NCI-H774 (cell line): ENCODE data around the gene ADIPOR2.
"Not testable (repeated sequence)": the region's sequence is repeated elsewhere in the genome, so short reads cannot be mapped to it uniquely, and the experiment has no call there.

Experiments used
- DNase-seq: peaks from one replicate; lab custom pipeline; 2025; lab: John Stamatoyannopoulos, UW

ADIPOR2 gene

GRCh38 chr12:1705774-1706631, 15.1 kb downstream of the ADIPOR2 start:
- no peak for DNase-seq

- DNase-seq: no peak
Measured at GRCh38 chr12:1706632-1706980, 15.7 kb downstream of the ADIPOR2 start.

- no peak for DNase-seq
Measured at GRCh38 chr12:1707051-1707450, 16.2 kb downstream of the ADIPOR2 start.

GRCh38 chr12:1709968-1710367, 19.1 kb downstream of the ADIPOR2 start:
- not testable (repeated sequence) for DNase-seq

- DNase-seq: not testable (repeated sequence)
Measured at GRCh38 chr12:1710870-1711269, 20.0 kb downstream of the ADIPOR2 start.

GRCh38 chr12:1711536-1712211, 20.8 kb downstream of the ADIPOR2 start:
- DNase-seq: not testable (repeated sequence)

- DNase-seq: not testable (repeated sequence)
Measured at GRCh38 chr12:1712305-1712704, 21.4 kb downstream of the ADIPOR2 start.

GRCh38 chr12:1712852-1713251, 22.0 kb downstream of the ADIPOR2 start:
- not testable (repeated sequence) for DNase-seq

- not testable (repeated sequence) for DNase-seq
Measured at GRCh38 chr12:1713783-1714348, 23.0 kb downstream of the ADIPOR2 start.

GRCh38 chr12:1715459-1715858, 24.6 kb downstream of the ADIPOR2 start:
- DNase-seq: not testable (repeated sequence)

- no peak for DNase-seq
Measured at GRCh38 chr12:1716215-1716862, 25.5 kb downstream of the ADIPOR2 start.

- no peak for DNase-seq
Measured at GRCh38 chr12:1716911-1717310, 26.0 kb downstream of the ADIPOR2 start.

- no peak for DNase-seq
Measured at GRCh38 chr12:1719139-1719538, 28.3 kb downstream of the ADIPOR2 start.

- no peak for DNase-seq
Measured at GRCh38 chr12:1720494-1720893, 29.6 kb downstream of the ADIPOR2 start.

- DNase-seq: no peak
Measured at GRCh38 chr12:1723721-1724120, 32.9 kb downstream of the ADIPOR2 start.

GRCh38 chr12:1724250-1724649, 33.4 kb downstream of the ADIPOR2 start:
- no peak for DNase-seq

- DNase-seq: no peak
Measured at GRCh38 chr12:1726753-1727152, 35.9 kb downstream of the ADIPOR2 start.

- no peak for DNase-seq
Measured at GRCh38 chr12:1728824-1729223, 38.0 kb downstream of the ADIPOR2 start.

- DNase-seq: no peak
Measured at GRCh38 chr12:1731019-1731687, 40.3 kb downstream of the ADIPOR2 start.

GRCh38 chr12:1731688-1732078, 40.8 kb downstream of the ADIPOR2 start:
- DNase-seq: not testable (repeated sequence)

- DNase-seq: no peak
Measured at GRCh38 chr12:1732914-1733313, 42.0 kb downstream of the ADIPOR2 start.

GRCh38 chr12:1733712-1734111, 42.8 kb downstream of the ADIPOR2 start:
- DNase-seq: not testable (repeated sequence)
